HTR-8/SVneo (cell line): ENCODE data around the gene NAT16.
"Not testable (repeated sequence)": the region's sequence is repeated elsewhere in the genome, so short reads cannot be mapped to it uniquely, and the experiment has no call there.

ENCODE experiments used
- DNase-seq: peaks from one replicate; pipeline ENCODE4 v3.0.0; 2011; ENCODE audit warnings: low spot score, mixed read lengths; ENCODE audit not compliant: insufficient read length
- FAIRE-seq: peaks from 2 replicates; lab custom pipeline; 2011; peaks lifted over from hg19 to GRCh38; lab: Jason Lieb, UNC

NAT16 gene

GRCh38 chr7:101203740-101204738 is 23.9 kb upstream of the NAT16 start:
- DNase-seq, FAIRE-seq: not testable (repeated sequence)

GRCh38 chr7:101202603-101202918 is 22.5 kb upstream of the NAT16 start:
- no peak for FAIRE-seq
- DNase-seq, result no peak

GRCh38 chr7:101201695-101202602 is 21.9 kb upstream of the NAT16 start:
- FAIRE-seq, result no peak
- DNase-seq, result no peak

GRCh38 chr7:101200862-101201599 is 20.9 kb upstream of the NAT16 start, which contains the start of gene MOGAT3:
TSS of gene MOGAT3 (minus strand) at chr7:101201036. CDS start at chr7:101200854, 182 bp downstream.
- FAIRE-seq, result no peak
- no peak for DNase-seq

GRCh38 chr7:101200504-101200861 is 20.4 kb upstream of the NAT16 start:
- DNase-seq (no peak), FAIRE-seq (no peak)

- DNase-seq, FAIRE-seq: not testable (repeated sequence)
Measured at GRCh38 chr7:101199522-101199921, 19.4 kb upstream of the NAT16 start.

- DNase-seq (no peak), FAIRE-seq (no peak)
Measured at GRCh38 chr7:101198476-101198875, 18.4 kb upstream of the NAT16 start.

- DNase-seq (no peak), FAIRE-seq (no peak)
Measured at GRCh38 chr7:101197991-101198390, 17.9 kb upstream of the NAT16 start.

GRCh38 chr7:101195884-101196283 is 15.8 kb upstream of the NAT16 start:
- no peak for DNase-seq
- no peak for FAIRE-seq

- no peak for FAIRE-seq
Measured at GRCh38 chr7:101189109-101189508, 9.0 kb upstream of the NAT16 start.

GRCh38 chr7:101186844-101187428 is 6.8 kb upstream of the NAT16 start:
- DNase-seq (no peak), FAIRE-seq (no peak)

More at GRCh38 chr7:101189109-101189508, 9.0 kb upstream of the NAT16 start:
- no peak for DNase-seq

GRCh38 chr7:101186194-101186593 is 6.1 kb upstream of the NAT16 start:
- no peak for FAIRE-seq
- DNase-seq, result no peak

- FAIRE-seq (no peak), DNase-seq (no peak)
Measured at GRCh38 chr7:101185258-101185839, 5.3 kb upstream of the NAT16 start.

- no peak for FAIRE-seq
- no peak for DNase-seq
Measured at GRCh38 chr7:101179713-101180112, 380 bp downstream of the NAT16 start.

- no peak for DNase-seq
- FAIRE-seq, result no peak
Measured at GRCh38 chr7:101179117-101179516, 976 bp downstream of the NAT16 start.

- FAIRE-seq (no peak), DNase-seq (no peak)
Measured at GRCh38 chr7:101177644-101178043, 2.4 kb downstream of the NAT16 start.

GRCh38 chr7:101175664-101176063 is 4.4 kb downstream of the NAT16 start:
- no peak for DNase-seq
- FAIRE-seq, result no peak

GRCh38 chr7:101174322-101174854 is 5.7 kb downstream of the NAT16 start:
- DNase-seq, result no peak
- no peak for FAIRE-seq

- DNase-seq (no peak), FAIRE-seq (no peak)
Measured at GRCh38 chr7:101173752-101174244, 6.3 kb downstream of the NAT16 start.
